Nephron (organoid): ENCODE measurements around the gene RHBDF1.

Experiments used
- H3K27ac Mint-ChIP-seq, 3 experiments: 2 replicates each; pipeline ENCODE4 v1.8.0; 2020; ENCODE audit warnings: mixed read lengths in 3 of 3, mild to moderate bottlenecking in 2 of 3, moderate library complexity in 1 of 3
- H3K27me3 Mint-ChIP-seq: 2 replicates; pipeline ENCODE4 v1.8.0; 2021; ENCODE audit warnings: low read depth, mild to moderate bottlenecking, moderate library complexity, mixed read lengths
- H3K36me3 Mint-ChIP-seq: 2 replicates; pipeline ENCODE4 v1.8.0; 2020; ENCODE audit warnings: low read depth, mixed read lengths
- H3K4me1 Mint-ChIP-seq: 2 replicates; pipeline ENCODE4 v1.8.0; 2020; ENCODE audit warnings: mixed read lengths
- H3K4me3 Mint-ChIP-seq, 3 experiments: 2 replicates each; pipeline ENCODE4 v1.8.0; 2020; ENCODE audit warnings: mild to moderate bottlenecking in 3 of 3, mixed read lengths in 3 of 3, moderate library complexity in 2 of 3
- H3K9me3 Mint-ChIP-seq: 2 replicates; pipeline ENCODE4 v1.8.0; 2020; ENCODE audit warnings: mixed read lengths
- TF ChIP-seq, protein P1 (sequence below), 3 experiments: fragments of 200-600 bp; sonication (generic); IDR thresholded peaks; one replicate each; pipeline ENCODE4 v1.5.0; 2021; ENCODE audit warnings: antibody characterized with exemption in 3 of 3; ENCODE audit not compliant: unreplicated experiment in 3 of 3

The RHBDF1 gene

DNA sequence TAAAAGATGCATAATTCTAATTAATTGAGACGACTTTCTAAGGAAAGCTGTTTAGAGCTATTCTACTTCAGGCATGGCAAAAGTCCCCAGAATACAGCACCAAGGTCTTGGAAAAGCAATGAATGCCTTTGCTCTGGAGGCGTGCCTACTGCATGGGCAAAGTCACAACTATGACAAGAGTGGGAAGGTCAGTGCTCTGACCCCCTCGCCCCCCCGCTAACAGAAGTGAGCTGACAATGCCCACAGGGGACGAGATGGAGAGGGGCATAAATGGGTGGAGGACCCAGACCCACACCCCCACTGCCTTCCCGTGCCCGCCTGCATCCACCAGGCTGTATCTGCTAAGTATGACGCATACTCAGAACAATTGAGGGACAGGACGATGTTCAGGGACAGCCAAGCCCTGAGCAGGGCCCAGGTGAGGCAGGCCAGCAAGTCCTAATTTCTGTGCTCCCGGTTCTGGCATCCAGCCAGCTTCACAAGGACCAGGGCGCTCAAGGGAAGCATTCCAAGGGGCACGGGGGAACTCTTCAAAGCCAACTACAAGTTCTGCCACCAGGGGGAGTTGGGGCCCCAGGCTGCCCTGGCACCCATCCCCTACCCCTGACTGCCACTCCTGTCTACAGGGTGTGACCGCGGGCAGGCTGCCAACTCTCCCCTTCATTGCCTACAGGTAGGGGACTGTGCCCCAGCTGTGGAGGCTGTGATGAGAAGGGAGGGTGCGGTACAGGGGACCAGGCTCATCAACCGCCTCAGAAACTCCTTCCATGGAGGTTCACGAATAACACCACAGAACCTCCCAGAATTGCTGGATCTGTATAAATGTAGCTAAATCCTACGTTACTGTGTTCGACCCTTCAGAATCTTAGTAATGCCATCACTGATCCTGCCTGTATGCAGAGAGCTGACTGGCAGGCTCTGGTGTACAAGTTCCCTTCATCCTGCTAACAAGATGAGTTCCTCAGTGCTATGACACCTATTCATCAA is 45.2 kb upstream of the RHBDF1 start:
- TF ChIP-seq, protein P1, sequence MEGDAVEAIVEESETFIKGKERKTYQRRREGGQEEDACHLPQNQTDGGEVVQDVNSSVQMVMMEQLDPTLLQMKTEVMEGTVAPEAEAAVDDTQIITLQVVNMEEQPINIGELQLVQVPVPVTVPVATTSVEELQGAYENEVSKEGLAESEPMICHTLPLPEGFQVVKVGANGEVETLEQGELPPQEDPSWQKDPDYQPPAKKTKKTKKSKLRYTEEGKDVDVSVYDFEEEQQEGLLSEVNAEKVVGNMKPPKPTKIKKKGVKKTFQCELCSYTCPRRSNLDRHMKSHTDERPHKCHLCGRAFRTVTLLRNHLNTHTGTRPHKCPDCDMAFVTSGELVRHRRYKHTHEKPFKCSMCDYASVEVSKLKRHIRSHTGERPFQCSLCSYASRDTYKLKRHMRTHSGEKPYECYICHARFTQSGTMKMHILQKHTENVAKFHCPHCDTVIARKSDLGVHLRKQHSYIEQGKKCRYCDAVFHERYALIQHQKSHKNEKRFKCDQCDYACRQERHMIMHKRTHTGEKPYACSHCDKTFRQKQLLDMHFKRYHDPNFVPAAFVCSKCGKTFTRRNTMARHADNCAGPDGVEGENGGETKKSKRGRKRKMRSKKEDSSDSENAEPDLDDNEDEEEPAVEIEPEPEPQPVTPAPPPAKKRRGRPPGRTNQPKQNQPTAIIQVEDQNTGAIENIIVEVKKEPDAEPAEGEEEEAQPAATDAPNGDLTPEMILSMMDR (IDR thresholded peaks at IDR 0.05; ENCODE audit: unreplicated experiment in 3 of 3) = peak; percentile 61 to 65 (median 62)
- no peak overlapping the region for H3K27ac Mint-ChIP-seq
- peaks cover 15% of the 10 kb centered on the region for H3K36me3 Mint-ChIP-seq
- no peaks in the 10 kb centered on the region for H3K27me3 Mint-ChIP-seq
- no peak overlapping the region for H3K4me3 Mint-ChIP-seq
- no peaks in the 10 kb centered on the region for H3K9me3 Mint-ChIP-seq
- no peaks in the 10 kb centered on the region for H3K4me1 Mint-ChIP-seq

DNA sequence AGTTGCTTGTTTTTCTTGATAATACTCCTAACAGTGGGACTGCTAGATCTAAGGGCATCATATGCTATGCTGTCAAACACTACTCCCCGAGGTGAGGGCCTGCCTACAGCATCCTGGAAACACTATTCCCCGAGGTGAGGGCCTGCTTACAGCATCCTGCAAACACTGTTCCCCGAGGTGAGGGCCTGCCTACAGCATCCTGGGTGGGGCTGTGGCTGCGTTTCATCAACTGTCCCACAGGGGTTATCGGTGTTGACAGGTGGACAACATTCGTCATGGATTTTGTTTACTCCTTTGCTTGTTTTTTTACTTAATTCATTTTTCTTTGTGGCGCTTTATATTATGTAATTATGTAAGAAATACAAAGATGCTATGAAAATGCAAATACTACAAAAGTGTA is 43.6 kb upstream of the RHBDF1 start:
- Mint-ChIP-seq H3K27me3 (no peaks in the 10 kb centered on the region), H3K9me3 (no peaks in the 10 kb centered on the region), H3K4me1 (no peaks in the 10 kb centered on the region), H3K27ac (no peak overlapping the region), H3K4me3 (no peak overlapping the region), H3K36me3 (peaks cover 28% of the 10 kb centered on the region)
- TF ChIP-seq, protein P1 (IDR thresholded peaks at IDR 0.05; ENCODE audit: unreplicated experiment in 3 of 3) = no peak

DNA sequence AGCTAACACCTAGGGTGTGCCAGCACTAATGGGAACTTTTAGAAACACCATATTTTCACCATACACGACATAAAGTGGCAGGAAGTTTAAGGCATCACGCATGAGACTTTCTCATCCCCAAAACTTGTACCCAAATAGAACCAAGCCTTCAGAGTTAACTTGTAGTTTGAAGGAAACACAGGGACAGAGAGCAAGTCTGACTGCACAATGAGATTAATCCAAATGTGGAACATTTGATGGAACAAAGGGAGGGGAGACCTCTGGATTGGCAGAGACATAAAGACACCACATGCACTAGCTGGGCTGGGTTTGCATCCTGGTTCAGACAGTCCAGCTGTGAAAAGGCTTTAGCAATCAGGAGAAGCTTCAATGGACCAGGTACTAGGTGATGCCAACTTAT is 41.9 kb upstream of the RHBDF1 start:
- H3K9me3 Mint-ChIP-seq = no peaks in the 10 kb centered on the region
- H3K36me3 Mint-ChIP-seq = peaks cover 33% of the 10 kb centered on the region
- H3K4me3 Mint-ChIP-seq = no peak overlapping the region
- H3K4me1 Mint-ChIP-seq = no peaks in the 10 kb centered on the region
- TF ChIP-seq, protein P1 (IDR thresholded peaks at IDR 0.05; ENCODE audit: unreplicated experiment in 3 of 3) = no peak
- H3K27ac Mint-ChIP-seq = no peak overlapping the region
- no peaks in the 10 kb centered on the region for H3K27me3 Mint-ChIP-seq

DNA sequence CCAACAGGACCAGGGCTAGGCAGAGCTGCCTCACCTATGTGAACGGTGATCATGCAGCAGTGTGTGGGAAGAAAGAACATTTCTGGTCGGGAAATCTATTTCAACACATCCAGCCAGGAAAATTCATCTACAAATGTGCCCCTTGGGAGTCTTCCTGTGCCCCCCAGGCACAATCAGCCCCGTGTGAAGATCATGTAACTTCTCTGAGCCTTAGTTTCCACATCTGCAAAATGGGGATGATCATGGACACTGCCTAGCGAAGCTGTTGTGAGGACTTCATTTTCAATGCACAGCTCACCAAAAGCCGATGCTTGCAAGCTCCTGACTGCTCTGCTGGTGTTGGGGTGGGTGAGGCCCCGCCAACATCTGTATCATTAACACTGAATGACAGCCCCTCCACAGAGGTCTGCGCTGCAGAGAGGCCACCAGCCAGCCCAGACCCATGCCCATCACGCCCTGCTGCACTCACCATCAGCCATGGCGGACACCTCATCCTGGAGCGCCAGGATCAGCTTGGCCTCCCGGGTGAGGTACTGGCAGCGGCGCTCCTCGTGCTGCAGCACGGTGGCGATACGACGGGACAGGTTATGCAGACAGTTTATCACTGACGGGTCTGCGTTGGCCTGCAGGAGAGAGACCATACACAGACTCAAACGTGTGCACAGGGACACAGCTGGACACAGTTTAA is 39.9 kb upstream of the RHBDF1 start:
- no peak overlapping the region for H3K4me3 Mint-ChIP-seq
- H3K36me3 Mint-ChIP-seq = peaks cover 37% of the 10 kb centered on the region
- no peaks in the 10 kb centered on the region for H3K27me3 Mint-ChIP-seq
- no peaks in the 10 kb centered on the region for H3K9me3 Mint-ChIP-seq
- TF ChIP-seq, protein P1 (IDR thresholded peaks at IDR 0.05; ENCODE audit: unreplicated experiment in 3 of 3) = no peak
- H3K27ac Mint-ChIP-seq = no peak overlapping the region
- H3K4me1 Mint-ChIP-seq = no peaks in the 10 kb centered on the region

DNA sequence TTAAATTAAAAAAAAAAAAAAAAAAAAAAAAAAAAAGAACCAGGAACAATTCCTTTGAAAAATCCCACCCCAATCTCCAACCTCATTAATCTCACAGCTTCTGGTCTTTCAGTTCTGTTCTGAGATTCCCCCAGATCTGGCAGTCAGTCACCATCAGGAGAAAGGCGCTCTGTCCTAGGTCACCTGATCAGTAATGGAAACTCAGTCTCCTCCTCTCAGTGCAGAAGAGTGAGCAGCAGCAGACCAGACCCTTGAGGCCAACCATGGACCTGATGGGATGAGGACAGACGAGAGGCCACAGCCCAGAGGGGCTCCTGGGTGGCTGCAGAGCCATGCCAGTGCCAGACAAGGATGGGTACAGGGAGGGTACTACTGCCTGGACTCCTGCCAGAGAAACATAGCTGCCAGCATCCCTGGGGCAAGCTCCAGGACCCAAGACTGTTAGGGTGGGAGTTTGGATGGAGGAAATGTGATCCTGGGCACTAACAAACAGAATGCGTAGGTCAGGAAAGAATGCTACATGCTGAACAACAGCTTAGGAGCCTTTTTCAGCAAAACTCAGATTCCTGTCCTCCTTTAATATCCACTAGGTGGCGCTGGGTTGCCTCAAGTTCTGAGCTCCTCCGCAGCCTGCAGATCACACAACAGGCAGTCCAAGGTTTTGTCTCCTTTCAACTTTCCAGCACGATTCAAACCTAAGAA is 34.3 kb upstream of the RHBDF1 start:
- Mint-ChIP-seq H3K9me3 (no peaks in the 10 kb centered on the region), H3K4me3 (no peak overlapping the region), H3K27me3 (no peaks in the 10 kb centered on the region), H3K4me1 (peaks cover 11% of the 10 kb centered on the region), H3K36me3 (peaks cover 24% of the 10 kb centered on the region), H3K27ac (no peak overlapping the region)
- TF ChIP-seq, protein P1 (IDR thresholded peaks at IDR 0.05; ENCODE audit: unreplicated experiment in 3 of 3) = peak; percentile 73 to 79 (median 77)
